Glutamatergic neuron (in vitro differentiated cells): ENCODE measurements around the gene MAGED1. TPM values are rescaled to one million over a fixed set of nuclear protein-coding genes. Genes with fewer than 3 reads are reported as not detected.

Source experiments
- DNase-seq: peaks from one replicate; pipeline ENCODE4 v3.0.0; 2022
- H3K27ac Mint-ChIP-seq: one replicate; pipeline ENCODE4 v1.8.0; 2020; ENCODE audit warnings: mild to moderate bottlenecking, mixed read lengths, inconsistent platforms; ENCODE audit not compliant: unreplicated experiment
- H3K27me3 Mint-ChIP-seq: one replicate; pipeline ENCODE4 v1.8.0; 2020; ENCODE audit warnings: mild to moderate bottlenecking, moderate library complexity, mixed read lengths, inconsistent platforms; ENCODE audit not compliant: unreplicated experiment
- H3K36me3 Mint-ChIP-seq: one replicate; pipeline ENCODE4 v1.8.0; 2020; ENCODE audit warnings: mild to moderate bottlenecking, mixed read lengths, inconsistent platforms; ENCODE audit not compliant: unreplicated experiment
- H3K4me1 Mint-ChIP-seq: one replicate; pipeline ENCODE4 v1.8.0; 2020; ENCODE audit warnings: mild to moderate bottlenecking, low read depth, mixed read lengths, inconsistent platforms; ENCODE audit not compliant: unreplicated experiment
- H3K4me3 Mint-ChIP-seq: one replicate; pipeline ENCODE4 v1.8.0; 2020; ENCODE audit warnings: mild to moderate bottlenecking, mixed read lengths, inconsistent platforms; ENCODE audit not compliant: unreplicated experiment
- H3K9me3 Mint-ChIP-seq: one replicate; pipeline ENCODE4 v1.8.0; 2020; ENCODE audit warnings: mild to moderate bottlenecking, moderate library complexity, mixed read lengths, inconsistent platforms; ENCODE audit not compliant: unreplicated experiment
- CTCF ChIP-seq: fragments of 200-600 bp; sonication (generic); IDR thresholded peaks from one replicate; pipeline ENCODE4 v1.5.0; 2021; ENCODE audit not compliant: partially characterized antibody, unreplicated experiment
- long read RNA-seq: library from polyadenylated mRNA; unstranded; transcript quantifications from one replicate; pipeline ENCODE4 v2.0.0, GENCODE V29; 2020; ENCODE audit not compliant: unreplicated experiment
- total RNA-seq: library from RNA; stranded (reverse); fragmentation: NEBNext Ultra II Directional; extraction: Animal tissue kit (Norgen Biotek cat#: 25700); gene quantifications from one replicate; pipeline ENCODE4 v1.2.1, GENCODE V29; 2021; ENCODE audit not compliant: unreplicated experiment

Gene MAGED1
- total RNA-seq: 202 TPM
- long read RNA-seq, transcript MAGED1-204 (13 exons, 2,701 nt): minor isoform, 10 of 94 reads
- long read RNA-seq, transcript MAGED1-201 (13 exons, 2,747 nt): major isoform, 52 of 94 reads
- long read RNA-seq, partial matches to known transcripts: 27 of 94 reads
- long read RNA-seq, other reads (novel, unspliced or antisense): 5 of 94 reads

- H3K27me3 Mint-ChIP-seq: peaks cover 8% of the 10 kb centered on the region
- peaks cover 4% of the 10 kb centered on the region for H3K36me3 Mint-ChIP-seq
- DNase-seq: peak; percentile 92
- H3K27ac Mint-ChIP-seq: peak within 1 kb of the TSS; percentile 95
- H3K9me3 Mint-ChIP-seq: peaks cover 5% of the 10 kb centered on the region
- TF ChIP-seq CTCF: no peak
- peak within 1 kb of the TSS; percentile 91 for H3K4me3 Mint-ChIP-seq
- H3K4me1 Mint-ChIP-seq: peaks cover 6% of the 10 kb centered on the region
Measured at GRCh38 chrX:51892921-51893745, at the start of gene MAGED1. TSS of gene MAGED1 (plus strand) at chrX:51893623. CDS start at chrX:51894305, 682 bp downstream.

GRCh38 chrX:51847463-51847862 is 46.0 kb upstream of the MAGED1 start:
- Mint-ChIP-seq H3K9me3 (no peaks in the 10 kb centered on the region), H3K4me1 (no peaks in the 10 kb centered on the region), H3K36me3 (peaks cover 5% of the 10 kb centered on the region), H3K4me3 (no peak overlapping the region), H3K27ac (no peak overlapping the region), H3K27me3 (no peaks in the 10 kb centered on the region)
- DNase-seq: no peak
- TF ChIP-seq CTCF: no peak

- Mint-ChIP-seq H3K4me1 (no peaks in the 10 kb centered on the region), H3K27ac (no peak overlapping the region), H3K4me3 (no peak overlapping the region), H3K27me3 (no peaks in the 10 kb centered on the region), H3K9me3 (no peaks in the 10 kb centered on the region), H3K36me3 (no peaks in the 10 kb centered on the region)
- TF ChIP-seq CTCF: no peak
- no peak for DNase-seq
Measured at GRCh38 chrX:51851507-51852085, 41.8 kb upstream of the MAGED1 start.

- no peak for DNase-seq
- Mint-ChIP-seq H3K27me3 (no peaks in the 10 kb centered on the region), H3K9me3 (no peaks in the 10 kb centered on the region), H3K27ac (no peak overlapping the region), H3K36me3 (no peaks in the 10 kb centered on the region), H3K4me1 (no peaks in the 10 kb centered on the region), H3K4me3 (no peak overlapping the region)
- TF ChIP-seq CTCF: no peak
Measured at GRCh38 chrX:51852096-51852495, 41.3 kb upstream of the MAGED1 start.

- Mint-ChIP-seq H3K4me3 (no peak overlapping the region), H3K27me3 (no peaks in the 10 kb centered on the region)
Measured at GRCh38 chrX:51852621-51853020, 40.8 kb upstream of the MAGED1 start.

More at GRCh38 chrX:51852621-51853020, 40.8 kb upstream of the MAGED1 start:
- no peaks in the 10 kb centered on the region for H3K36me3 Mint-ChIP-seq
- no peaks in the 10 kb centered on the region for H3K9me3 Mint-ChIP-seq
- H3K4me1 Mint-ChIP-seq: no peaks in the 10 kb centered on the region
- no peak overlapping the region for H3K27ac Mint-ChIP-seq
- TF ChIP-seq CTCF: no peak
- no peak for DNase-seq
